SK-N-MC (cell line): ENCODE measurements around the gene RNF121.

Source experiments
- EZH2 ChIP-seq: fragments of 200-600 bp; sonication (generic); IDR thresholded peaks from one replicate; pipeline ENCODE4 v1.6.1; 2017; ENCODE audit warnings: antibody characterized with exemption
- FOXP2 ChIP-seq: optimal IDR thresholded peaks from 2 replicates; pipeline ENCODE3; 2011; ENCODE audit warnings: mild to moderate bottlenecking, moderate library complexity; ENCODE audit not compliant: insufficient read depth; ENCODE audit errors: extremely low read length, control extremely low read depth
- POLR2AphosphoS5 ChIP-seq: IDR thresholded peaks from 2 replicates; pipeline ENCODE4 v1.6.1; 2012; ENCODE audit warnings: mild to moderate bottlenecking, low read depth, low read length, borderline replicate concordance

DNA sequence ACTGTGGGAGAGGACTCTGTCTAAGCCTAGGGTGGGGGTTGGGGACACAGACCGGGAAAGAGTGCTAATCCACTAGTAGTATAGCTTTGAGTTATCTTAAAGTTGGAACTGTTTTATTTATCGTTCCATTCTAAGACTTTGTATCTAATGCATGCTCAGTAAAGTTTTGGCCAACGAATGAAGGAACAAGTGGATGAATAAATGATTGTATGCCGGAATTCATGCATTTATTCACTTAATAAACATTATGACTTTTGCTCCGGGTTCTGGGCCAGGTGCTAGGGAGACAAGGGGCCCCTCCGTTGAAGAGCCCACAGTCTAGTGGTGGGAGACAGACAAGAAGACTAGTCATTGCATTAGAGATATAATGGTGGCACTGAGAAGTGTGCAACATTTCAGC lies 645 bp downstream of the RNF121 start:
- TF ChIP-seq EZH2 (no peak), POLR2AphosphoS5 (no peak), FOXP2 (no peak)
